Stimulated activated CD8-positive, alpha-beta memory T cell treated with anti-CD3 and anti-CD28 coated beads, Interleukin-7, amount 100 ng/mL, for 24 hours (primary cell): ENCODE results near the gene GRIN2A.

Source experiments
- DNase-seq: peaks from one replicate; pipeline ENCODE4 v3.0.0-alpha.2; 2020; ENCODE audit warnings: low read depth

Gene GRIN2A

GRCh38 chr16:10182222-10183053, at the start of gene GRIN2A:
GRIN2A (minus strand) TSS chr16:10182428; CDS start chr16:10180411, 2,017 bp downstream.
- no peak for DNase-seq

DNA sequence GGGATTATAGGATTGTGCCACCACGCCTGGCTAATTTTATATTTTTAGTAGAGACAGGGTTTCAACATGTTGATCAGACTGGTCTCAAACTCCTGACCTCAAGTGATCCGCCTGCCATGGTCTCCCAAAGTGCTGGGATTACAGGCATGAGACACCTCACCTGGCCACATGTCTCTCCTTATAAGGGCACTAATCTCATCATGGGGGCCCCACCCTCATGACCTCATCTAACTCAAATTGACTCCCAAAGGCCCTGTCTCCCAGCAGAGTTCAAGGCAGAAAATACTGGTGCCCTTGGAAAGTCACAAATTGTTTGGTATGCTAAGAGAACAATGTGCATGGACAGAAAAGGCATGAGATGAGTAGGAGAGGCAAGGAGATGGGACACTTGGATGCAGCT, 49.3 kb upstream of the GRIN2A start:
- no peak for DNase-seq

DNA sequence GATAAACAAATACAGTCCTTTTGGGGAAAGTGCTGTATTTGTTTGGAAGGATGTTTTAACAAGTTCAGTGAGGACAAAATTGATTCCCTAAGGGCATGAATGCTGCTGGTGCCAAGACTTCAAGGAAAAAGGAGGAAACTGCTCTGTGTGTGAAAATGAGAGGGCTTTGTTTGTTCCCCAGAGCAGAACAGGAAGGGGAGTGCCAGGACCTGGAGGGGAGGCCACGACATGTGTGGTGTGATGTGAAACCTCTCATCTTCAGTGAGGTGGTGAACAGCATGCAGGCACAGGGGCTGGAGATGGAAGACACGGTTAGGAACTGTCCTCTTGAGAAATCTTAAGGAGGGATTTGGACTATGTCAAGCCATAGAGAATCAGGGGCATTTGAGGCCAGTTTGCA, 46.6 kb upstream of the GRIN2A start:
- DNase-seq, result no peak

DNA sequence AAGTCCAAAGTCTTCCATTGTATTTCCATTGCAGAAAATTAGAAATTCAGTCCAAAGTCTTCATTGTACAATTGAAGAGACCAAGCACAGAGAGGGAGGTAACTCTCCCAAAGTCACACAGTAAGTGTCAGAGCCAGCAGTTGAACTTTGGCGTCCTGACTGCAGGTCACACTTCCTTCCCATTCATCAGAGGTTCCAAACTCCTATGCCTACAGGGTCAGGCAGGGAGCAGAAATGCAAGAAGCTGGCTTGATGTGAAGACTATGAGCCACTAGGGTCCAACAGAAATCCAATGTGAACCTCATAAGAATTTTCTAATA, 44.7 kb upstream of the GRIN2A start:
- DNase-seq, result no peak

GRCh38 chr16:10226141-10226986, 44.1 kb upstream of the GRIN2A start:
- no peak for DNase-seq

DNA sequence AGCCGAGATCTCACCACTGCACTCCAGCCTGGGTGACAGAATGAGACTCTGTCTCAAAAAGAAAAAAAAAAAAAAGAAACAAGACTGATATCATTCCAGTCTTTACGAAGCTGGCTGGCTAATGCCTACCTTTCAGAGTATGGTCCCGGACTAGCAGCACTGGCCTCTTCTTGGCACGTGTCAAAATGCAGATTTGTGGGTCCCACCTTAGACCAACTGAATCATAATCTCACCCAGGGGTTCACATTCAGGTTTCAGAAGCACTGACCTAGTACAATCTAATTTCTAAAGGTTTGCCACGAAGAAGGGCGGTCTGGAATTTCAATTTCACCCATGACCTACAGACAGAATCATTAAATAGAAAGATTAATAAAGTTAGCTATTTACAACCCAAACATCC, 43.4 kb upstream of the GRIN2A start:
- DNase-seq, result no peak

GRCh38 chr16:10224850-10225249, 42.6 kb upstream of the GRIN2A start:
- no peak for DNase-seq

DNA sequence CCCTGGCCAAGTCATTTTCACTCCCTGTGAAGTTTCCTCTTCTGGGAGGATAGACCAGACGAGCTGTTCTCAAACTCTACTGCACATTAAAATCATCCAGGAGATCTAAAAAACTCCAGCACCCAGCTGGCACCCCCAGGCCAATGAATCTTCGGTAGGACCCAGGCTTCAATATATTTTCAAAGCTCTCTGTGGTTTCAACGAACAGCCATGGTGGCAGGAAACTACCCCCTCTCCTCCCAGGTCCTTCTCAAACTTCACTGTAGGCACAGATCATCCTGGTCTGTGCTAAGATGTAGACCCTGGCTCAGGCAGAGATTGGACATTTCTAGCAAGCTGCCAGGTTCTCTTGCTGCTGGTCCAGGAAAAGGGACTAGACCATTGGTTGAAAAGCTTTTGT, 38.7 kb upstream of the GRIN2A start:
- no peak for DNase-seq

DNA sequence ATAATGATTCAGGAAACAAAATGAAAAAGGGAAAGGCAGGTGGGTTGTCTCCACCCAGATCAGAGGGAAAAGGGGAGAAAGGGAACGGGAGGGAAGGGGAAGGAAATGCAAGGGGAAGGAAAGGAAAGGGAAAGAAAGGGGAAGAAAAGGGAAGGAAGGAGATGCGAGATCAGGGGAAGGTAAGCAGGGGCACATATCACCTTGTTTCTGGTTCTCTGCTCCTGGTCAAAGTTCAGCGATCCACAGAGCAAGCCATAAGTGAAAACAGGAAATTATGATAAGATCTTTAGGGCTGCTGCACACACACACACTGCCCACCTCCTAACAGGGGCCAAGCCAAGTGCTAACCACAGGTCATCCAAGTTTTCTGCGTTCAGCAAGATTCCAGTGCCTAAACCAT, 37.5 kb upstream of the GRIN2A start:
- DNase-seq, result no peak

DNA sequence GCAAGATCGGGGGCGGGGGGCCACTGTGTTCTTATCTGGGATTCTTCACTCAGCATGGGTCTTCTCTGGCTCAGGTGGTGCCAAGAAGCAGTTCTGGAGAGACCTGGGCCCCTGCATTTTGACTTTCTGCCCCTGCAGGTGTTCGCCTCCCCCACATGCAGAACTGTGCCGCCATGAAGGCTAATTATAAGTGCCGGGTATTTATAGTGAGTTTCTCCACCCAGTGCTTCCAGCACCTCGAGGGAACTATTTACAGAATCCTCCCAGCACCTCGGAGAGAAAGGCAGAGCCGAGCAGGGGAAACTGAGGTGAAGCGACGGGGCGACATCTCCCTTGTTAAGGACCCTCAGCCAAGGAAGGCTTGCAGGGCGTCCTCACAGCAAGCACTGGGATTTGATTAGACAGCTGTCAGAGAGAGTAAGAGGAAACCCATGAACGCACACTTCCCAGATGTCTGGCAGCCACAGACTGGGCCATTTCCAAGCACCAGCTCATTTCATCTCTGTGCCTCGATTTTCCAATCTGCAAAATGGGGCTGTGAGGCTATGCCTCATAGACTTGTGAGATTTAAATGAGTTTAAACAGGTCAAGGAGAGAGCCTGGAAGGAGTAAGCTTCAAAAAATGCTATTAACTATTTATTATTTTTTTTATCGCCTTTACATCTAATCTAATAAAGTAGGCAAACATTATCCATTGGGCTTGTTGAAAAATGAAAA, 36.4 kb upstream of the GRIN2A start:
- no peak for DNase-seq

GRCh38 chr16:10213748-10214147, 31.5 kb upstream of the GRIN2A start:
- DNase-seq, result no peak

- DNase-seq, result no peak
These were observed 28.7 kb upstream of the GRIN2A start for GRCh38 chr16:10210944-10211343.

GRCh38 chr16:10206865-10207264, 24.6 kb upstream of the GRIN2A start:
- no peak for DNase-seq

- no peak for DNase-seq
These were observed 24.0 kb upstream of the GRIN2A start for GRCh38 chr16:10206215-10206614.

DNA sequence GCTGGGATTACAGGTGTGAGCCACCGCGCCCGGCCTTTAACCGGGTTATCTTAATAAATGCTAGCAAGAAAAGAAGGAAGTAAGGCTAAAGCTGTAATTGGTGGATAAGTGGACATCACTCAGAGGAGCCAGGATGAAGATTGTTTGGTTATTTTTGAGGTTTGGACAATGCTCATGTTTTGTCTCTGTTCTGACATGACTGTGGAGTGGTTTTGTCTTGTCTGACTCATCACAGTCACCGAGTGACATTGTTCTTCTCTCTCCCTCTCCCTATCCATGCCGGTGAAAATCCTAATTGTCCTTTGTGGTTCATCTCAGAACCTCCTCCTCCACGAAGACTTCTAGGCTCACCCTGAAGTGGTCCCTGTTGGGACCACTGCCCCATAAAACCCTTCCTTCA, 23.5 kb upstream of the GRIN2A start:
- no peak for DNase-seq

DNA sequence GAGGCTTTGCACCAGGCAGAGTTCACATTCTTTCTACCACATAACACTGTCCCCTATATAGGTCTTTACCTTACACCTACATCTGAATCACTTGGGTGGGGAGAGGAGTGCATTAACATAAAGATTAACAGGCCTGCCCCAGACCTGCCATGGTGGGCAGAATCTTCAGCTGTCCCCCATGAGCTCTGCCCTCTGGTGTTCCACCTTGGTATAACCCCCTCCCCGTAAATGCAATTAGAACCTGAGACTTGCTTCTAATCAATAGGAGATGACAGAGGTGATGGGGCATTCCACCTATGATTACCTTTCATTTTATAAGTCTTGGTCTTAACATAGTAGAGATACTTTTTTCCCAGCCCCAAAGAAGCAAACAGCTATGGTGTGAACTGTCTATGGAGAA, 20.4 kb upstream of the GRIN2A start:
- DNase-seq, result no peak

GRCh38 chr16:10200637-10201586, 18.7 kb upstream of the GRIN2A start:
- no peak for DNase-seq

DNA sequence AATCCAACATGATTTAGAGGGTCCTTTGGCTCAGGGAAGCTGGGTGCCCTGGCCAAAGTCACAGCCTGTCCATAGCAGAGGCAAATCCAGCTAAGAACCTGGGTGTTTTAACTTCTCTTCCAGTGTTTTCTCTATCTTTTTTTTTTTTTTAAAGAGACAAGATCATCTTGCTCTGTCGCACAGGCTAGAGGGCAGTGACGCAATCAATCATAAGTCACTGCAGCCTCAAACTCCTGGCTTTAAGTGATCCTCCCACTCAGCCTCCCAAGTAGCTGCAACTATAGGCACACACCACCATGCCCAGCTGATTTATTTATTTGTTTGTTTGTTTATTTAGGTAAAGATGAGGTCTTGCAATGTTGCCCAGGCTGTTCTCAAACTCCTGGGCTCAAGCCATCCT, 14.8 kb upstream of the GRIN2A start:
- no peak for DNase-seq

- DNase-seq, result no peak
These were observed 8.9 kb upstream of the GRIN2A start for GRCh38 chr16:10191096-10191495.

DNA sequence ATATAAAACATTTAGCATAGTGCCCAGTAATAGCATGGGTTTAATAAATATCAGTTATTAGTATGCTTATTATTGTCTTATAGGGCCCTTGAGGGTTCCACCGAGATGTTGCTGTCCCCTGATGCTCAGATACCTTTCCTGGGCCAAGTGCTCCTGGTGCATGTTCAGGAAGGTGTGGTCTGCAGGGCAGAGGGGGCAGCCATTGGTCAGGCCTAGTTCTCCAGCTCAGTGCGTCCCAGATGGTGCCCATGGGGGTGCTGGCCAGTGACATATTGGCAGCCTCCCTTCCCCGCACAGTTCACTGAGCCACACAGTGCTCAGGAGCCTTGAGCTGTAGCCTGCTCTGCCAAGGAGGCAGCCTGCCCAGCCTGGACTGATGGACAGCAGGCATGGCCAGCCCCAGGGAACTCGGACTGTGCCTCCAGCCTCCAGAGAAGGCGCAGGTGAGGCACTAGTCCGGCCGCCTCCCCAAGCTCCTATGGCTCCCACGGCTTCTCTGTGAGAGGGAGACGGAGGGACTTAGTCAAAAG, 7.7 kb upstream of the GRIN2A start:
- DNase-seq, result no peak

DNA sequence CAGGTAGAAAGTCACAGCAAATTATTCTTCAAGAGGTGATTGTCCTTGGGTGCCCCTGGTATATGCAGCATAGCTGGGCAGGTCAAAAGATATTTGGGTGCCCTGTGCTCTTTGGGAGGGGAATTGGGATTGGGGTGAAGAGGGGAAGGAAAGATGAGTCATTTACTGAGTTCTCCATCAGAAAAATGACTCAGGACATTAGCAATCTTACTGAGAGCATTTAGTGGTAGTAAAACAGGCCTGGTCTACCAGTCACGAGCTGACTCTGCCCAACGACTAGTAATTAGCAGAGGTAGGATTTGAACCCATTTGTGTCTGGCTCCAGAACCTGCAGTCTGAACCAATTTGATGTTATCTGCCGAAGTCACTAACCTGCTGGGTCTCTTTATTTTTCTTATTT, 6.0 kb upstream of the GRIN2A start:
- no peak for DNase-seq
